ENCODE results near the gene CAST. TPM values are rescaled to one million over a fixed set of nuclear protein-coding genes. Genes with fewer than 3 reads are reported as not detected.

Gene CAST
- total RNA-seq, 2 donors from 2014 or later = 175 to 347 TPM

DNA sequence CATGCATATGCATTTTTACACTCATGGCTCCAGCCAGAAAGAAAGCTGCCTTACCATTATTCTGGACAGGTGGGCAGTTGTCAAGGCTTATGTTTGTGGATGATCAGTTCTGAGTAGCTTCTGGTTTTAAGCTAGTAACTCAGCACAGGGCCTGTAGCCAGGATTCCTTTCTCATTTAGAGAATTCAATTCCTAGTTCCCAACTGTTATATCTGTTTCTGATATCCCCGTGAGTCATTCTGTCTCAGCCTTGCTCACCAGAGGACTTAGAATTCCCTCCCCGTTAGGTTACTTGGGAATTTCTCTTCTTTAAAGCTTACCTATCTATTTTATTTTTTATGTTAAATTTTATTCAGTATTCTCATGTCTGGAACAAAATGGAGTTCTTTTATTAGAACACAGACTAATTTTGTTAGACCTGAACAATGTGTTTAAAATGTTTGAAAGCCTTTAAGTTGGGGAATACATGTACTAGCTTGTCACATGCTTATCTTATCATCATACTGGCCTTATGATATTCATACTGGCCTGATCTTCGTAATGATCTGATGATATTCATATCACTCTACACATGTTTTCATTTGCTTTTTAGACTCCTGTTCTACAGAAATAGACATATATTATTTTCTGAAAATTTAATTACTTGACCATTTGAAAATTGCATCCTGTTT lies 47.1 kb downstream of the CAST start:
- Histone ChIP-seq H3K9me3 (no peaks in the 10 kb centered on the region), H3K4me1 (ENCODE audit: control insufficient read depth in 1 of 2, low read depth in 2 of 2) (peaks cover 14 to 17% of the 10 kb centered on the region in 2 donors), H3K36me3 (no peaks in the 10 kb centered on the region), H3K27ac (no peak overlapping the region), H3K4me3 (no peak overlapping the region), H3K27me3 (replicated peaks; ENCODE audit: insufficient read depth) (no peaks in the 10 kb centered on the region)
- DNase-seq (ENCODE audit: low spot score) = no peak
- ATAC-seq (ENCODE audit: insufficient number of reproducible peaks, low FRiP score, low read depth) = no peak
- TF ChIP-seq CTCF (IDR thresholded peaks at IDR 0.05) = no peak

DNA sequence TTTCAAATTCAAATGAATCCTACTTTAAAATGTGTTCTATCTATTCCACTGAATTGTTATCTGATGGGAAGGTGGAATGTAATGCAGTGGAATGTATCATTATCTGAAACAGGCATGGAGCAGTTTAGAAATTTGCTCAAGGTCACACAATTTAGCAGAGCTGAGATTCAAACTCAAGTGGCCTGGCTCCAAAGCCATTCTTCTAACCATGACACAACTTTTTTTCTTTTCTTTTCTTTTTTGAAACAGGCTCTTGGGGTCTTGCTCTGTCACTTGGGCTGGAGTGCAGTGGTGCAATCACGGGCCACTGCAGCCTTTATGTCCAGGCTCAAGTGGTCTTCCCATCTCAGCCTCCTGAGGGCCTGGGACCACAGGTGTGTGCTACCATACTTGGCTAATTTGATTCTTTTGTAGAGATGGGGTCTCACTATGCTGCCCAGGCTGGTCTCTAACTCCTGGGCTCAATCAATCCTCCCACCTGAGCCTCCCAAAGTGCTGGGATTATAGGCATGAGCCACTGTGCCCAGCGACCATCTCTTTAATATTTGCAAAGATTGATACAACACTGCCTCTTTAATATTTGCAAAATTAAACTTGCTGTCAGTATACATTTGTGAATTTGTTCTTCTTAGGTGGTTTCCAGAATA lies 50.0 kb downstream of the CAST start:
- Histone ChIP-seq H3K36me3 (no peaks in the 10 kb centered on the region), H3K27ac (no peak overlapping the region), H3K27me3 (replicated peaks; ENCODE audit: insufficient read depth) (no peaks in the 10 kb centered on the region), H3K4me1 (ENCODE audit: control insufficient read depth in 1 of 2, low read depth in 2 of 2) (peaks cover 33 to 41% of the 10 kb centered on the region in 2 donors), H3K4me3 (no peak overlapping the region), H3K9me3 (no peaks in the 10 kb centered on the region)
- DNase-seq (ENCODE audit: low spot score) = no peak
- no peak for ATAC-seq (ENCODE audit: insufficient number of reproducible peaks, low FRiP score, low read depth)
- no peak for TF ChIP-seq CTCF (IDR thresholded peaks at IDR 0.05)

DNA sequence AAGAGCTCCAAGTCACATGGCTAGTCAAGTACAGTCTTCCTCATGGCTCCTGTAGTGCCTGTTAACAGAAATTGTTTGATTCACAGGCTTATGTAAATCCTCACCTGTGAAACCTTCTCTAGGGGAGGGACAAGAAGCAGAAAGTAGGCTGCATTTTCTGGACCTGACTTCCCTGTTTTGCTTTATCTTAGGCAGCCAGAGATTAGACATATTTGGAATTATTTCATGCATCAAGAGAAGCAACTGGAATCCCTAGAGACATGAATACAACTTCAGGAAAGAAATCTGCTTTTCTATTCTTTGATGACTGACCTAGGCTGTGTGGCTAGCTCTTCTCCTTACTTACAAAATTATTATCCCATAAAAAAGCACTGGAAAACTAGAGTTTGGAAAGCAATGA lies 52.3 kb downstream of the CAST start:
- Histone ChIP-seq H3K27ac (peak overlapping the region; percentile 48 to 69), H3K27me3 (replicated peaks; ENCODE audit: insufficient read depth) (no peaks in the 10 kb centered on the region), H3K36me3 (no peaks in the 10 kb centered on the region), H3K4me1 (ENCODE audit: control insufficient read depth in 1 of 2, low read depth in 2 of 2) (peaks cover 24 to 38% of the 10 kb centered on the region in 2 donors), H3K4me3 (no peak overlapping the region), H3K9me3 (no peaks in the 10 kb centered on the region)
- ATAC-seq (ENCODE audit: insufficient number of reproducible peaks, low FRiP score, low read depth) = no peak
- no peak for DNase-seq (ENCODE audit: low spot score)
- no peak for TF ChIP-seq CTCF (IDR thresholded peaks at IDR 0.05)

DNA sequence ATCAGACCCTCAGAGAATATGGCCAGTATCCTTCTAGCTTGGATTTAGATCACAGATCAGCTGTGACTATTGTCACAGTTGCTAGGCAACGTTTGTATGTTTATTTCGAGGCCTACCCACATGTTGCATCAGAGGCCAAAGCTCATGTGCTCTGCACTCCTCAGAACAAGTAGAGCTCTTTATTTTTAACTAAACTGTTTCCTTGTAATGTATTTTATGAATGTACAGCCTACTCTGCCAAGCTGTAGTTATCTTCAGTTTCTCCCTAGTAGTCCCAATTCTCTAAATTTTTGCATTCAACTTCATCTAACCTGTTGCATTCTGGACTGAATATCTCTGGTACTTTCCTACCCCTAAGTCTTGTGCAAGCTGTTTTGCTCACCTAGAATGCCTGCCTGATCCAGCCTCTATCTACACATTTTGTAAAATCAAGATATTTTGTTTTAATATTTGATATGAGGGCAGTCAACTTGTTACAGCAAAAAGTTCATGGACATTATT lies 52.8 kb downstream of the CAST start:
- Histone ChIP-seq H3K27me3 (replicated peaks; ENCODE audit: insufficient read depth) (no peaks in the 10 kb centered on the region), H3K9me3 (no peaks in the 10 kb centered on the region), H3K36me3 (no peaks in the 10 kb centered on the region), H3K27ac (peak overlapping the region; percentile 23 to 69), H3K4me3 (no peak overlapping the region), H3K4me1 (ENCODE audit: control insufficient read depth in 1 of 2, low read depth in 2 of 2) (peaks cover 23 to 38% of the 10 kb centered on the region in 2 donors)
- DNase-seq (ENCODE audit: low spot score) (peak; percentile 33), ATAC-seq (ENCODE audit: insufficient number of reproducible peaks, low FRiP score, low read depth) (peak; percentile 92)
- TF ChIP-seq CTCF (IDR thresholded peaks at IDR 0.05) = no peak

DNA sequence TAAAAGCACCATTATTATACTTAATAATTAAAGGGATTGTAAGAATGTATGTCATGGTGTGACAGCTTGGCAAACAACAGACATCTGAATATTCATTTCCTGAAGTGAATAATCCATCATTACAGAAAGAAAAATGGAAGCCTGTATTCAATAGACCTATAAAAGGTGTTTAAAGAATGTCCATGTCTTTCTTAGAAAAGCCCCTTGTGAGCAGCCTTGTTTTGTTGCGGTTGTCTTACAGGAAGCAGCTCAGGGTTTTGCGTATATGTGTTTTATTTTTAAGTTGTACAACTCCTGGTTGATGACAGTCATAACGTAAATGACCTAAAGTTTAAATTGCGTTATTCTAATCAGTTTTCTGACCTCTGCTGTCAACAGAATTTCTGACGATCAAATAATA lies 53.8 kb downstream of the CAST start:
- Histone ChIP-seq H3K9me3 (no peaks in the 10 kb centered on the region), H3K36me3 (no peaks in the 10 kb centered on the region), H3K27me3 (replicated peaks; ENCODE audit: insufficient read depth) (no peaks in the 10 kb centered on the region), H3K4me3 (no peak overlapping the region), H3K27ac (no peak overlapping the region), H3K4me1 (ENCODE audit: control insufficient read depth in 1 of 2, low read depth in 2 of 2) (peaks cover 25 to 47% of the 10 kb centered on the region in 2 donors)
- DNase-seq (ENCODE audit: low spot score) = no peak
- TF ChIP-seq CTCF (IDR thresholded peaks at IDR 0.05) = no peak
- no peak for ATAC-seq (ENCODE audit: insufficient number of reproducible peaks, low FRiP score, low read depth)
